WTC11 (cell line): Measurements from ENCODE around the gene GSK3B. TPM values are rescaled to one million over a fixed set of nuclear protein-coding genes. Genes with fewer than 3 reads are reported as not detected.

Source experiments
- ATAC-seq: fragments of 200-7000 bp; cut with Tn5 transposase; 2 replicates; pipeline ENCODE4 v1.10.0; 2021; ENCODE audit warnings: mild to moderate bottlenecking, moderate library complexity
- CTCF ChIA-PET: fragments of 300-600 bp; sonication (Branson Sonifier 250); formaldehyde crosslinking; loops from one replicate; lab custom pipeline; 2021; ENCODE audit warnings: antibody characterized with exemption; lab: Charles Lee
- POLR2A ChIA-PET: fragments of 350-600 bp; sonication (Branson Sonifier 250); formaldehyde crosslinking; loops from one replicate; lab custom pipeline; 2021; ENCODE audit warnings: antibody characterized with exemption; lab: Charles Lee
- DNase-seq: peaks from one replicate; pipeline ENCODE4 v3.0.0; 2021; ENCODE audit warnings: low spot score
- H3K27ac Mint-ChIP-seq: 2 replicates; pipeline ENCODE4 v1.8.0; 2021; ENCODE audit warnings: mixed read lengths
- H3K27me3 Mint-ChIP-seq: 2 replicates; pipeline ENCODE4 v1.8.0; 2021; ENCODE audit warnings: low read depth, mild to moderate bottlenecking, moderate library complexity, mixed read lengths
- H3K36me3 Mint-ChIP-seq: 2 replicates; pipeline ENCODE4 v1.8.0; 2021; ENCODE audit warnings: mixed read lengths
- H3K4me1 Mint-ChIP-seq: 2 replicates; pipeline ENCODE4 v1.8.0; 2022; ENCODE audit warnings: mixed read lengths
- H3K4me3 Mint-ChIP-seq: 2 replicates; pipeline ENCODE4 v1.8.0; 2021; ENCODE audit warnings: mild to moderate bottlenecking, moderate library complexity, mixed read lengths
- H3K9me3 Mint-ChIP-seq: 2 replicates; pipeline ENCODE4 v1.8.0; 2021; ENCODE audit warnings: mixed read lengths
- ARID4B ChIP-seq: sonication (generic); formaldehyde crosslinking; IDR thresholded peaks from 2 replicates; pipeline ENCODE4 v1.8.0; 2023; ENCODE audit warnings: missing genetic modification reagents, mild to moderate bottlenecking, borderline replicate concordance
- ATF1 ChIP-seq: sonication (generic); formaldehyde crosslinking; IDR thresholded peaks from 2 replicates; pipeline ENCODE4 v1.8.1; 2023; ENCODE audit warnings: mild to moderate bottlenecking, moderate library complexity, missing genetic modification reagents
- ATF6 ChIP-seq: sonication (generic); formaldehyde crosslinking; IDR thresholded peaks from 2 replicates; pipeline ENCODE4 v1.8.1; 2023; ENCODE audit warnings: mild to moderate bottlenecking, missing genetic modification reagents
- CTCF ChIP-seq: fragments of 200-600 bp; IDR thresholded peaks from 2 replicates; pipeline ENCODE4 v1.8.0; 2022; ENCODE audit warnings: antibody characterized with exemption
- E2F1 ChIP-seq: sonication (generic); formaldehyde crosslinking; IDR thresholded peaks from 2 replicates; pipeline ENCODE4 v1.8.0; 2022; ENCODE audit warnings: mild to moderate bottlenecking, missing genetic modification reagents
- ESRRA ChIP-seq: sonication (generic); formaldehyde crosslinking; IDR thresholded peaks from 2 replicates; pipeline ENCODE4 v1.8.1; 2022; ENCODE audit warnings: mild to moderate bottlenecking, missing genetic modification reagents, borderline replicate concordance
- ETV6 ChIP-seq: sonication (generic); formaldehyde crosslinking; IDR thresholded peaks from 2 replicates; pipeline ENCODE4 v1.8.1; 2022; ENCODE audit warnings: mild to moderate bottlenecking, missing genetic modification reagents
- FOXJ3 ChIP-seq: sonication (generic); formaldehyde crosslinking; IDR thresholded peaks from 2 replicates; pipeline ENCODE4 v1.9.0; 2021; ENCODE audit warnings: missing genetic modification reagents, mild to moderate bottlenecking, borderline replicate concordance
- FOXP4 ChIP-seq: sonication (generic); formaldehyde crosslinking; IDR thresholded peaks from 2 replicates; pipeline ENCODE4 v1.8.0; 2022; ENCODE audit warnings: mild to moderate bottlenecking, missing genetic modification reagents
- GRHL2 ChIP-seq: fragments of 250-450 bp; sonication (Bioruptor Pico); IDR thresholded peaks from 2 replicates; pipeline ENCODE4 v1.8.0; 2022; ENCODE audit warnings: mild to moderate bottlenecking, moderate library complexity; ENCODE audit not compliant: insufficient replicate concordance, severe bottlenecking
- IRF2 ChIP-seq: sonication (generic); formaldehyde crosslinking; IDR thresholded peaks from 2 replicates; pipeline ENCODE4 v1.8.0; 2022; ENCODE audit warnings: low read depth, missing genetic modification reagents, borderline replicate concordance
- JUN ChIP-seq: sonication (generic); formaldehyde crosslinking; IDR thresholded peaks from 2 replicates; pipeline ENCODE4 v1.8.0; 2023; ENCODE audit warnings: mild to moderate bottlenecking, missing genetic modification reagents
- MAX ChIP-seq: sonication (generic); formaldehyde crosslinking; IDR thresholded peaks from 2 replicates; pipeline ENCODE4 v1.8.0; 2022; ENCODE audit warnings: mild to moderate bottlenecking, missing genetic modification reagents
- NFYB ChIP-seq: sonication (generic); formaldehyde crosslinking; conservative IDR thresholded peaks from 2 replicates; pipeline ENCODE4 v1.8.0; 2022; ENCODE audit warnings: low read depth, missing genetic modification reagents
- NR2C2 ChIP-seq: sonication (generic); formaldehyde crosslinking; IDR thresholded peaks from 2 replicates; pipeline ENCODE4 v1.8.0; 2022; ENCODE audit warnings: mild to moderate bottlenecking, missing genetic modification reagents
- SOX15 ChIP-seq: fragments of 250-450 bp; sonication (Bioruptor Pico); IDR thresholded peaks from 2 replicates; pipeline ENCODE4 v1.9.0; 2021; ENCODE audit warnings: mild to moderate bottlenecking
- SP1 ChIP-seq: sonication (generic); formaldehyde crosslinking; conservative IDR thresholded peaks from 2 replicates; pipeline ENCODE4 v1.8.1; 2022; ENCODE audit warnings: missing genetic modification reagents
- ZNF263 ChIP-seq: sonication (generic); formaldehyde crosslinking; IDR thresholded peaks from 2 replicates; pipeline ENCODE4 v1.8.1; 2022; ENCODE audit warnings: low read depth, mild to moderate bottlenecking, moderate library complexity, missing genetic modification reagents
- ZNF512 ChIP-seq: sonication (generic); formaldehyde crosslinking; IDR thresholded peaks from 2 replicates; pipeline ENCODE4 v1.8.1; 2022; ENCODE audit warnings: missing genetic modification reagents, borderline replicate concordance
- total RNA-seq: library from RNA; stranded (reverse); gene quantifications from 3 replicates; pipeline ENCODE4 v1.2.3, GENCODE V29; 2021

Gene GSK3B
- total RNA-seq, 1 experiment from 2014 or later = 48.9 TPM

- H3K9me3 Mint-ChIP-seq = peaks cover 14% of the 10 kb centered on the region
- ATAC-seq = no peak
- H3K36me3 Mint-ChIP-seq = 0 out of 2 replicates have a peak, but pooled peaks cover 9% of the 10 kb centered on the region
- no peak overlapping the region for H3K27ac Mint-ChIP-seq
- ChIA-PET CTCF (no interaction called here), POLR2A (interaction anchor here (0.6 kb wide), 1 partner anchor 326 kb away, joined by 3 read pairs; no protein-coding TSS in a partner anchor)
- no peaks in the 10 kb centered on the region; the same call in 1 of the 2 replicates for H3K27me3 Mint-ChIP-seq
- peaks cover 3% of the 10 kb centered on the region for H3K4me1 Mint-ChIP-seq
- TF ChIP-seq SOX15 (CRISPR knock-in tag) = no peak
- no peak for TF ChIP-seq NR2C2 (CRISPR knock-in tag)
- TF ChIP-seq ESRRA (CRISPR knock-in tag) = no peak
- no peak for TF ChIP-seq ARID4B (CRISPR knock-in tag)
- no peak for TF ChIP-seq ZNF263
- no peak for TF ChIP-seq CTCF
- TF ChIP-seq NFYB (CRISPR knock-in tag) = no peak
- TF ChIP-seq ATF6 (CRISPR knock-in tag) = no peak
- no peak for TF ChIP-seq IRF2 (CRISPR knock-in tag)
- no peak for TF ChIP-seq FOXP4 (CRISPR knock-in tag)
- TF ChIP-seq JUN (CRISPR knock-in tag) = no peak
- DNase-seq = no peak
- H3K4me3 Mint-ChIP-seq = no peak overlapping the region
These were observed 314.4 kb downstream of the GSK3B start for GRCh38 chr3:119779731-119780383.

GRCh38 chr3:119778811-119779210 lies 315.4 kb downstream of the GSK3B start:
- ChIA-PET POLR2A (no interaction called here), CTCF (no interaction called here)
- Mint-ChIP-seq H3K9me3 (peaks cover 14% of the 10 kb centered on the region), H3K4me1 (peaks cover 13% of the 10 kb centered on the region), H3K27ac (no peak overlapping the region), H3K27me3 (no peaks in the 10 kb centered on the region; the same call in 1 of the 2 replicates), H3K36me3 (0 out of 2 replicates have a peak, but pooled peaks cover 9% of the 10 kb centered on the region), H3K4me3 (no peak overlapping the region)
- no peak for ATAC-seq
- no peak for DNase-seq
- TF ChIP-seq FOXJ3 (CRISPR knock-in tag) (no peak), SP1 (no peak), GRHL2 (no peak), MAX (CRISPR knock-in tag) (no peak), E2F1 (CRISPR knock-in tag) (no peak), ZNF512 (CRISPR knock-in tag) (no peak), ETV6 (CRISPR knock-in tag) (no peak), ATF1 (CRISPR knock-in tag) (no peak)
